HG02759 (cell line): ENCODE data around the gene SOWAHA.
"Not testable (repeated sequence)": the region's sequence is repeated elsewhere in the genome, so short reads cannot be mapped to it uniquely, and the experiment has no call there.

Experiments
- ATAC-seq: cut with Tn5 transposase; IDR thresholded peaks from one replicate; pipeline ENCODE4 v1.9.1; 2021; ENCODE audit warnings: mild to moderate bottlenecking, moderate library complexity; ENCODE audit not compliant: unreplicated experiment

Gene SOWAHA

GRCh38 chr5:132806804-132807162 is 6.3 kb upstream of the SOWAHA start:
- ATAC-seq, result not testable (repeated sequence)

GRCh38 chr5:132807163-132807838 is 5.8 kb upstream of the SOWAHA start:
- no peak for ATAC-seq

DNA sequence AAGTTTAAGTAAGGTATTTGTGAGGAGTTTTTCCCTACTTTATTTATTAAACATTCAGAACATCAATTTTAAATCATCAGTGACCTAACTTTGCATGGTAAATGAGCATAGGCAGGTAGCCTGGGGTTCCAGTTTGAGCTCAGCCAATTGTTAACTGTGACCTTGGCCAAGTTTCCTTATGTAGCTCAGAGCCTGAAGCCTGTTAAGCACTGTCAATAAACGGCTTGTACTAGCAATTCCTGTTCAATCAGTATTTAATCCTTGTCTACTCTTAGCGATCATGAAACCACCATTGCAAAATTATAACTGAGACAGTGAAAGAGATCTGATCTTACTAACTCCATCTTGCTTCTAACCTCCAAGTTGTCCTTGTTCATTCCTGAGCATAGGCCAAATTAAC is 4.7 kb upstream of the SOWAHA start:
- ATAC-seq, result no peak

- no peak for ATAC-seq
Measured at GRCh38 chr5:132808866-132809265, 4.2 kb upstream of the SOWAHA start.

DNA sequence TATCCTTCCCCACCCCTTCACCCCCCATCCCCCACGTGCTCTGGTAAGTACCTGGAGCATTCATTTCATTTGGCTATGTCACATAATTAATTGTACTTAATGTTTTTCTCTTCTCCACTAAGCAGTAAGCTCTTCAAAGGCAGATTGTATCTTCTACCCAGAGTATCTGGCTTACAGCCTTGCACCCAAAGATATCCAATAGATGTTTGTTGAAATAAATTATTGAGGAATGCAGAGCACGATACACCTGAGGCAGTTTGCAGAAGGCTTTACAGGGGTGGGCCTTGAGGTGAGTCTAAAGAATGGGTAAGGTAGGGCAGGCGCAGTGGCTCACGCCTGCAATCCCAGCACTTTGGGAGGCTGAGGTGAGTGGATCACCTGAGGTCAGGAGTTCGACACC is 2.5 kb upstream of the SOWAHA start:
- no peak for ATAC-seq

DNA sequence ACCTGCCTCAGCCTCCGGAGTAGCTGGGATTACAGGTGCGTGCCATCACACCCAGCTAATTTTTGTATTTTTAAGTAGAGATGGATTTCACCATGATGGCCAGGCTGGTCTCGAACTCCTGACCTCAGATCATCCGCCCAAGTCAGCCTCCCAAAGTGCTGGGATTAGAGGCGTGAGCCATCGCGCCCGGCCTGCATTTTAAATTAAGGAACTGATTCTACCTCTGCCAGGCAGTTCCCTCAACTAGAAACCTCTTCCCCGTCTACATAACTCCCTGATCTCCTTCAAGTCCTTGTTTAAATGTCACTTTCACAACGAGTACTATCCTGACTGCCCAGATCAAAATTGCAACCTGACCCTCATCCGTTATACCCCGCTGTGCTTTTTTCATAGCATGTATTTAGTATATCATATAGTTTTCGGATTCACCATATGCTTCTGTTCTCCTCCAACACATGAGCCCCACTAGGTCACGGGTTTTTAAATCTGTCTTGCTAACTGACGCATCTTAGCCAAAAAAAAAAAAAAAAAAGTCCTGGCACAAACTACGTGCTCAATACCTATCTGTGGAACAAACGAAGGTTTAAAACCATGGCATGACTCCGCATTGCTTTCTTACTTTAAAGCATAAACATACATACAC is 858 bp upstream of the SOWAHA start:
- ATAC-seq, result no peak

- no peak for ATAC-seq
Measured at GRCh38 chr5:132813599-132814502, 749 bp downstream of the SOWAHA start.

DNA sequence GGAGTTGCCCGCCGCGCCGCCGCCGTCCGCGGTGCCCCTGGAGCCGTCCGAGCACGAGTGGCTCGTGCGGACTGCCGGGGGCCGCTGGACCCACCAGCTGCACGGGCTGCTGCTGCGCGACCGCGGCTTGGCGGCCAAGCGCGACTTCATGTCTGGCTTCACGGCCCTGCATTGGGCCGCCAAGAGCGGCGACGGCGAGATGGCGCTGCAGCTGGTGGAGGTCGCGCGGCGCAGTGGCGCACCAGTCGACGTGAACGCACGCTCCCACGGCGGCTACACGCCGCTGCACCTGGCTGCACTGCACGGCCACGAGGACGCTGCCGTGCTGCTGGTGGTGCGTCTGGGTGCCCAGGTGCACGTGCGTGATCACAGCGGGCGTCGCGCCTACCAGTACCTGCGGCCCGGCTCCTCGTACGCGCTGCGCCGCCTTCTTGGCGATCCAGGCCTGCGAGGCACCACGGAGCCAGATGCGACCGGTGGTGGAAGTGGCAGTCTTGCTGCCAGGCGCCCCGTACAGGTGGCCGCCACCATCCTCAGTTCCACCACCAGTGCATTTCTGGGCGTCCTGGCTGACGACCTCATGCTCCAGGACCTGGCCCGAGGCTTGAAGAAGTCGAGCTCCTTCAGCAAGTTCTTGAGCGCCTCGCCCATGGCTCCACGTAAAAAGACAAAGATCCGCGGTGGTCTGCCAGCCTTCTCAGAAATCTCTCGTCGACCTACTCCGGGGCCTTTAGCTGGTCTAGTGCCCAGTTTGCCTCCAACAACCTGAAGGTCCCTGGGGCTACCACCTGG is 1.6 kb downstream of the SOWAHA start:
- no peak for ATAC-seq

DNA sequence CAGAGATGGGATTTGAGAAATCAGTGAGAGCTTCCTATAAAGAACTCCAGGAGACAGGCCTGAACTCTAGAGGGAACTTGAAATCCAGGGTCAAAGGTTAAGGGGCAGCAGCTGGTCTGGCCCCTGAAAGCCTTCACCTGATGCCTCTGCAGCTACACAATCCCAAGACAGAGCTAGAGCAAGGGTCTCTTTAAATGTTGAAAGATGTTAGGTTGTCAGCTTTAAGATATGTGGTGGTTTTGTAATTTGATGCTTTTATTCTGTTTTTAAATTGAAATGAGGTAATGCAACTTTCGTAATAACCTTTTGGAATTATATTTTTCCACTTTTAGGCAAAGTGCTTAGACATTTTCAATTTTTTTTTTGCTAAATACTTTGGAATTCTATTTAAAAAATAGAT is 2.4 kb downstream of the SOWAHA start:
- ATAC-seq, result no peak

DNA sequence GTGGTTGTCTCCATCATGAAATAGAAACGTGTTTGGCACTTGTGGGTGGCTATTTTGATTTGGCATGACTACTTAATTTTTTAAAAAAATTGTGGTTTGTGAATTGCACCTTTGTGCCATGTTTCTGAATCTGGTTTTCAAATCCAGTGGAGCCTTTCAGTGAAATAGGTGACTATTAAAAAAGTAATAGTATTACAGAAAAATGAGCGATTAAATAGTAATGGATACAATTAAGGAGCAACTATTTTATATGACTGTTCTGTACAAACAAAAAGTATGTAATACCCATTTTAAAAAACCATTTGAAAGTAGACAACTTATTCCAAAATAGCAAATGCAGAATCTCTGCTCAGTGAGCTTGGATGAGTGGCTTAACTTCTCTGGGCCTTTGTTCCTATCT is 3.0 kb downstream of the SOWAHA start:
- no peak for ATAC-seq

GRCh38 chr5:132816554-132816953 is 3.5 kb downstream of the SOWAHA start:
- ATAC-seq, result no peak

- no peak for ATAC-seq
Measured at GRCh38 chr5:132817011-132817410, 3.9 kb downstream of the SOWAHA start.

DNA sequence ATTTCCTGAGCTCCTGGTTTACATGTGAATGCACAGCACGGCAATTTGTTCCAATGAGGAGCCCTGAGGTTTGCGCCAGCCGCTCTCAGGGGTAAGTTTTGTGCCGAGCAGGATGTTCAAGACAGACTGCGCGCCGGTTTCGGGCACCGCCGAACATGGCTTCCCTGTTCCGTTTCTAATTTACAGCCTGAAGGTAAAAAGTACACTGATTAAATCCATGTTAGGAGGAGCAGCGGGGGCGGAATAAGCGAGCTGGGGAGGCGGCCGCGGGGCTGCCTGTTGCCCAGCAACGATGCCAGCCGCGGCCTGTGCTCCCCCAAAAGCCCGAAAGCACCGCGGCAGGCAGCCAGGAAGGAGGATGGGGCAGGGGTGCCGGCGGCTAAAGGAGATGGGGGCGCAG is 6.4 kb downstream of the SOWAHA start:
- ATAC-seq, result no peak

DNA sequence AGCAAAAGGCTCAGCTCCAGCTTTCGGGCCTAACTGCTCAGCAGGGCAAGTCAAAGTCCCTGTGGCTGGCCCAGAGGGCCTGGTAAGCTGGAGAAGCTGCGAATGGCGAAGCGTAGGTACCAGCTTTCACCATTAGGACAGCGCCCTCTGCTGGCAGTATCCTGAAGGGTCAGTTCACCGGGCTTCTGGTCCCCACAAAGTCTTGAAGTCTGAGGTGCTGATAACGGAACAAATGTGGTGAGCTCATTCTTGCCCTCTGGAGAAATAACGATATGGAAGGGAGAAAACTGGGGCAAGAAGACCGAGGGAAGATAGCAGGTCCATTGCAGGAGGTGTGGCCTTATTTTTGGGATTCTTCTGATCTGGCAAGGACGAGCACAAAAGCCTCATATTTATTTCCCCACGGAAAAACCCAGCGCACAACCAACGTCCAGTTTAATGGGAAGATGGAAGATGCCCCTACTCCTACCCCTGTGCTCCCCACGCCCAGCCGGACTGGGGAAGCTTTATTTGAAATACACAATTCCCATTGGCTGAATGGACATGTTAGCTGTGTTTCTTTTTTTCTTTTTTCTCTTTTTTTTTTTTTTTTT is 7.2 kb downstream of the SOWAHA start:
- ATAC-seq, result peak; percentile 89

GRCh38 chr5:132821350-132821749 is 8.2 kb downstream of the SOWAHA start:
- ATAC-seq, result no peak

- ATAC-seq, result no peak
Measured at GRCh38 chr5:132821791-132822190, 8.7 kb downstream of the SOWAHA start.

GRCh38 chr5:132822650-132823480 is 9.8 kb downstream of the SOWAHA start:
- no peak for ATAC-seq

DNA sequence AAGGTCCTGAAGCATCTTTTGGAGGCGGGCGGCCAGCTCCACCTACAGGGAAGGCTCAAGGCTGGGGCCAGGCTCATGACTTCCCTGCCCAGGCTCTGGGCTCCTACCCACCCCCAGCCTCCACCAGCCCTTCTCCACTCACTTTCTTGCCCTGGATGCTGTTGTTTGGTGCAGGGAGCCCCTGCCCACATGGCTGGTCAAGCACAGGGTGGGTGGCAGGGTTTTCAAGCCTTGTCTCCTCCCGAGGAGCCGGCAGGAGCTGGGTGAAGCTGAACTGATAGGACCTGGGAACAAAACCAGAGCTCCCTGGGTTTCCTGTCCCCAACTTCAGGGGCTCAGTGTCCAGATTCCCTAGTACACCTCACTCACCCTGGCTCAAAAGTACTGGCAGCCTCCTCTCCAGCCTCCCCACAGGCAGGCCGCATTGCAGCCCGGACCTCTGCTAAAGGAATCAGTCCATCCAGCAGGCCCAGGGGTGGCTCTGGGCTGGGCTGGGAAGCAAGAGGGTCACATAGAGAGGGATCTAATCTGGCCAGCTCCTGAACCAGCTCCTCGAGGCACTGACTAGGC is 10.5 kb downstream of the SOWAHA start:
- no peak for ATAC-seq

DNA sequence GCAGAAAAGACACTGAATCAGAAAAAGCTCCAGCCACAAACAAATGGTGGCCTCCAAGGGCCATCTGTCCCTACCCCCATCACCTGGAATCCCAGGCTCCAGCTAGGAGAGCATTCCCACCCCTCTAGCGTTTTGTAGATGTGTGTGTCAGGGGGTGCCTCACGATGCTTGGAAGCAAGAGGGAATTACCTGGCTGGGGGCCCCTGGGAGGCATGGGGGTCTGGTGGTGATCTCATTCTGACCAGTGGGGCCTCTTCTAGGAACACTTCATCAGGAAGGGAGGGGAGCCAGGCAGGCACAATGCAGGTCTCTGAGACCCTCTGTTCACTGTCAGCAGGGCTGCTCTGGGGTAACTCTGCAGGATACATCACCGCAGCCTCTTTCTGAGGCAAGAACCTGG is 11.3 kb downstream of the SOWAHA start:
- ATAC-seq, result no peak
